Stimulated activated CD8-positive, alpha-beta memory T cell treated with anti-CD3 and anti-CD28 coated beads, Interleukin-12 subunit alpha, Interleukin-12 subunit beta, amount 100 ng/mL, for 24 hours (primary cell): ENCODE data around the gene CTPS1.

Source experiments
- DNase-seq: peaks from one replicate; pipeline ENCODE4 v3.0.0-alpha.2; 2020; ENCODE audit errors: extremely low read depth

Gene CTPS1, protein sequence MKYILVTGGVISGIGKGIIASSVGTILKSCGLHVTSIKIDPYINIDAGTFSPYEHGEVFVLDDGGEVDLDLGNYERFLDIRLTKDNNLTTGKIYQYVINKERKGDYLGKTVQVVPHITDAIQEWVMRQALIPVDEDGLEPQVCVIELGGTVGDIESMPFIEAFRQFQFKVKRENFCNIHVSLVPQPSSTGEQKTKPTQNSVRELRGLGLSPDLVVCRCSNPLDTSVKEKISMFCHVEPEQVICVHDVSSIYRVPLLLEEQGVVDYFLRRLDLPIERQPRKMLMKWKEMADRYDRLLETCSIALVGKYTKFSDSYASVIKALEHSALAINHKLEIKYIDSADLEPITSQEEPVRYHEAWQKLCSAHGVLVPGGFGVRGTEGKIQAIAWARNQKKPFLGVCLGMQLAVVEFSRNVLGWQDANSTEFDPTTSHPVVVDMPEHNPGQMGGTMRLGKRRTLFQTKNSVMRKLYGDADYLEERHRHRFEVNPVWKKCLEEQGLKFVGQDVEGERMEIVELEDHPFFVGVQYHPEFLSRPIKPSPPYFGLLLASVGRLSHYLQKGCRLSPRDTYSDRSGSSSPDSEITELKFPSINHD

DNA sequence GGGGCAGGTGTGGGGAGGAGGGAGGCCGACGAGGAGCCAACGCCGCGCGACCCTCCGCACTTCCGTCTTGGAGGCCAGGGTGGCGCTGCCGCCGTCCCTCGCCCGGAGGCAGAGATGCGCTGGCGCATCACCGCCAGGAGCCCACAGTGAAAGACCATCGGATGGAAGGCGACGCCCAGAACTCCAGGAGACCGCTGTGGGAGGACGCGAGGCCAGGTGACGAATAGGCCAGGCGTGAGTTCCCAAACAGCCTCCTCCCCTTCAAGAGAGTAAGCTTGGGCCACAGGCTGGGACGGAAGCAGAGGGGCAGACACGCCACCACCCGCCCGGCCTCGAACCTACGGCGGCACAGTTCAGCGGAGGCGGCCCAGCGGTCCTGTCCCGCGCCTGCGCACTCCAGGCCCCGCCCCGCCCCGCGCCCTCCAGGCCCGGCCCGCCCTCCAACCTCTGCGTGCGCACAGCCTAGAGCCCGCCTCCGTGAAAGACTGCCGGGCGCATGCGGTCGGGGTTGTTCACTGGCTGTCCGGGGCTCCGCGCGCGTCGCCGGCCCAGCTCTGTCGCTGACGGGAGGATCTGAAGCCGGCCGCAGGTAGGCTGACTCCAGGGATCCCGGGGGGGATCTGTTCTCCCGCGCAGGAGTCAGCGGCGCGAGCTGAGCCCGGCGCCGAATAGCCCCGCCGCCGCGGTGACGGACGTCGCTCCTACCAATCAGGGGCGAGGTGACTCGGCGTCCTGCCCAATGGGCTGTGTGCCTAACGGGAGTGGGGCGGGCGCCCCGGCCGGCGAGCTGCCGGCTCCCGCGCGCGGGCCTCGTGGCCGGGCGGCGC lies at the start of gene CTPS1:
TSS of gene CTPS1 (plus strand) at position 456 of the 827 bp plus-strand sequence. CDS start 3,595 bp downstream, outside the sequence.
- peak; percentile 86 for DNase-seq

DNA sequence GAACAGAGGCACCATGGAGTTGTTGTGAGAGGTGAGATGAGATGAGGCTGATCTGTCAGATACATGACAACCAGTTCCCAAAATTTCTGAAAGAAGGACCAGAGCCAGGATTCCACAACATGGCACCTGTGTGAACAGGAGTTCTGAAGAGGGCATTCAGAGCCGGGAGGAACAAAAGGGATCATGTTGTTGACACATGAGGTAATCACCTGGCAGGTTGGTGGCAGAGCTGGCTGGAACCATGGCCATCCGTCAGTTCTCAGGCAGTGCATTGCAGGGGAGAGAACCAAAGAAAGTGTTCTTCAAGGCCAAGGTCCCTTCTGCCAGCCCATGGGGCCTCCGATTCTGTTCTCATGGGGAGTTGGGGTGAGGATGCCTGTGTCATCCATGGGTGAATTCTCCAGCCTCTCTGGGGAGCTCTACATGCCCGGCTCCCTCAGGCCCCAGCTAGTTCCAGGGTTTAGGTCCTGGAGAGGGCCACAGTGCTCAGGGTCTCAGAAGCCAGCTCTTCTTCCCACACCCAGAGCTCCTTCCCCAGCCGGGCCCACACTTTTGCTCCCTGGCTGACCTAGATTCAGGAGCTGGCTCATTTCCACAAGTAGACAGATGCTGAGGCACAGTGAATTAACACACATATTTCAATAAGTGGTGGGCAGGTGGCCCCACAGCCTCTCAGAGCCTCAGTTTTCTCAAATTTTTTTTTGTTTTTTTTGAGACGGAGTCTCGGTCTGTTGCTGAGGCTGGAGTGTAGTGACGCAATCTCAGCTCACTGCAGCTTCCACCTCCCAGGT lies 49.1 kb upstream of the CTPS1 start:
- no peak for DNase-seq

GRCh38 chr1:40931601-40932000 lies 47.9 kb upstream of the CTPS1 start:
- no peak for DNase-seq

- no peak for DNase-seq
Observed at GRCh38 chr1:40932006-40932405, 47.5 kb upstream of the CTPS1 start.

DNA sequence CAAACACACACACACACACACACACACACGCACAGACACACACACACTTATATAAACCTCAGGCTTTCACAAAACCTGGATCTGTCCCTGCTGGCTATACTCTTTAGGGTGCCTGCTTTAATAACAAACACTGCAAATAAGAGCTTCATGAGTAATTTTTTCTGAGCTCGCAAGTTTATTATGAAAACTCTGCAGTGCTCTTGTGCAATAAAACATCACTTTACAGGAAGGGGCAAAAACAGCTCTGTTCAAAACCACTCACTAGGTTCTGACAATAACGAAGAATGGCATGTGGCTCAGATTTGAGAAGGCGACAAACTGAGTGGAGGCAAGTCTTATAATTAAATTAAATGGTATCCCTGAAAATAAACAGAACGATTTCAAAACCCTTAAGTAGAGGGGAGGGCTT lies 42.6 kb upstream of the CTPS1 start:
- no peak for DNase-seq

DNA sequence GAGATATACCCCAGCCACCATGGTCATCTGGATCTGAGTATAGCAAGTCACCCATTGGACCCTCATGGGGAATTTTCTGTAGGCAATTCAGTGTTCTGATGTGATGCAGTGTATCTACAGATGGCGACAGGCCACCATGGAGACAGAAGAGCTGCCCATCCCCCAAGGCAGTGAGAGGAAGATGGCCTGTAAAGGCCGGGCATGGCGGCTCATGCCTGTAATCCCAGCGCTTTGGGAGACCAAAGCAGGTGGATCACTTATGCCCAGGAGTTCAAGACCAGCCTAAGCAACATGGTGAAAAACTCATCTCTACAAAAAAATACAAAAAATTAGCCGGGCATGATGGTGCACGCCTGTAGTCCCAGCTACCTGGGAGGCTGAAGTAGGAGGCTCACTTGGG lies 41.1 kb upstream of the CTPS1 start:
- DNase-seq: no peak

- no peak for DNase-seq
Observed at GRCh38 chr1:40939320-40940059, 40.0 kb upstream of the CTPS1 start.

DNA sequence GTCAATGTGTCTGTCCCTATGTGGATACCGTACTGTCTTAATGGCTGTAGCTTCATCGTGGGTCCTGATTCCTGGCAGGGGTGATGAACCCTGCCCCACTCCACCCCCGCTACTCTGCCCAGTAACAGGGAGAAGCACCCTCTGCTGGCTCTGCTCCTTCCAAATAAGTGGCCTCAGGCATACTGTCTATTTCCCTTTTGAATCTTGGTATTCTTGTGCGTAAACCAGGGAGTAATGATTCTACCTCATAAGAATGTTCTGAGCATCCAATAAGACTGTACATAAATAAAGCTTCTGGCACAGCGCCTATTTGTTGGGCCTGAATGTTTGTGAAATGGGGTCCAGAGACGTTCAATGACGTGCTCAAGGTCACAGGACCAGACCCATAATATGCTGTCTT lies 35.2 kb upstream of the CTPS1 start:
- no peak for DNase-seq

- no peak for DNase-seq
Observed at GRCh38 chr1:40944841-40945430, 34.6 kb upstream of the CTPS1 start.

GRCh38 chr1:40945491-40945973 lies 34.0 kb upstream of the CTPS1 start:
- no peak for DNase-seq

DNA sequence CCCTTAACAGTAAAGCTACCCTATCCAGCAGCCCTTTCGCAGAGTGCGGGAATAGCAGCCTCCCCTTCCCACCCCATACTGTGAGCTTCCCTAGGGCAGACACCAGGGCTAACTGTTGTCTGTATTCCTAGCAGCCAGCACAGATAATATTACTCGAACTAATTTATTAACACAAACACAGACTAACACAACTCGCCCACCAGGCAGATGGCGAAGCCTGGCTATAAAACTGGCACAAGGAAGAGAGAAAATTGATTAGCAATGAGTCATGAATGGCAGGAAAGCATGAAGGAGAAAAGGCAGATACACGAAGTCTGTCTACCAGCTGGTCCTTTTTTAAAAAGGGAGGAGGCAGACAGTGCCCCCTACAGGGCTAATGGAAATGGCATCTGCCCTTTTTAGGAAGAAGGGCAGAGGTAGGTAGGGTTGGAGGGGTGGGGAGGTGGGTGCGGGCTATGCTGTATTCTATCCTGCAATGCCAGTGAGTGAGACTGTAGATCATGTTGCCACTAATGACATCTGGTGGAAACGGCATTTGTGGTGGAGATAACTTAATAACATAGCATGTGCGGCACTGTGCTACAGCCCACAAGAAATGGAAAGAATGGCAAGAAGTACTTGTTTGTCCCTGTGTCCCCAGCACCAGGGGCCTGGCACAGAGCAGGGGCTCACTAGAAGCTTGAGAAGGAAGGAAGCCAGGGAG lies 30.6 kb upstream of the CTPS1 start:
- DNase-seq: peak; percentile 12

- no peak for DNase-seq
Observed at GRCh38 chr1:40949563-40949962, 29.9 kb upstream of the CTPS1 start.

GRCh38 chr1:40951943-40952743 lies 27.4 kb upstream of the CTPS1 start:
- peak; percentile 7 for DNase-seq

DNA sequence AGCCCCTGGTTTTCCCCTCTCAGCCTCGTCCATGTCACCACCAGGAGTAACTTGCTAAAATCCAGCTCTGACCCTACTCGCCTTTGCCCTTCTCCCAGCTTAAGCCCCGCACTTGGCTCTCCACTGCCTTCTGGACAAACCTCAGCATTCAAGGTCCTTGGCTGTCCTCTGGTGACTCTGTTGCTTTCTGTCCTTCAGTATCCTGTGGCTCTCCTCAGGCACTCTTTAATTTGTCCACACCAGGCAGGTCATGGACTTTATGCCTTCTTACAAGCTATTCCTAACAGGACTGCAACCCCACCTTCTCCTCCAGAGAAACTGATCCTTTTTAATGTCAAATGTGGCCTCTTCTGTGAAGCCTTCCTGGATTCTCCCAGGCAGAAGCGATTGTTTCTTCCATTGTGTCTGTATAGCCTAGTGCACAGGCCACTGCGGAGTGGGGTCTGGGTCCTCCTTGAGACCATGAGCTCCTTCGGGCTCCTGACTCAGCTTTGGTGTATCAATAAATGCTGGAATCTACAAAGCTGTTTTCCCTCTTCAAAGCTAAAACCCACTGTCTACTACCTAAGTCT lies 26.7 kb upstream of the CTPS1 start:
- DNase-seq: no peak

DNA sequence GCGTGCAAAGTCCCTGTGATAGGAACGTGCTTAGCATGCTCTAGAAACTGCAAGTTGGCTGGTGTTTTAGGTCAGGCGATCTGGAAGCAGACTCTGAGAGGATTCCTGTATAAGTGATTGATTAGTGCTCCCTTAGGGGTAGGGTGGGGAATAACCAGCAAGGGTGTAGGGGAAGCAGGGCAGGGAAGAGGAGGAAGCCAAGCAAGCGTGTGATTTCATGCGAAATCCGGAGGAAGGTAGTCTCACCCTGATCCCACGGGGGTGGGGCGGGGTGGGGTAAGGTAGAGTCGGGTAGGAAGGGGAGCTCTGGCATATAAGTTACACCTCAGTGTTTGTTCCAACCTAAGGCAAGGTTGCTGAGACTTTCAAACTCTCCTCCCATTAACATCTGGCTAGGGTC lies 24.9 kb upstream of the CTPS1 start:
- no peak for DNase-seq

DNA sequence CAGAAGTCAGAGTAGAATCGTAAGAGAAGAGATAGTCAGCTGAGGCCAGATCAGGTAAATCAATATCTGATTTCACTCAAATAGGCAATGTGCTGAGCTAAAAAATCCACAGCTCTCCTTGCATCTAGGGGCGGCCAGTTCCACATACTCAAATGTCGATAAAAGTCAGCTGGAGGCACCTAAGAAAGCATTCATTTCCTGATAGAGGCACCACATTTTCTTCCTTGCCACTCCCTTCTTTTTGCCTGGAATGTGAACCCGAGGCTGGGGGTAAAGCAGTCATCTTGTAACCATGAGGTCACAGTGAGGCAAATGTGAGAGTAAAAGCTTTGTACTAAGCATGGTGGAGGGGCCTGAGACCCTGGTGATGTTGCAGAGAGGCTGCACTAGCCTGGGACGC lies 24.2 kb upstream of the CTPS1 start:
- no peak for DNase-seq

GRCh38 chr1:40956407-40956806 lies 23.1 kb upstream of the CTPS1 start:
- DNase-seq: no peak

DNA sequence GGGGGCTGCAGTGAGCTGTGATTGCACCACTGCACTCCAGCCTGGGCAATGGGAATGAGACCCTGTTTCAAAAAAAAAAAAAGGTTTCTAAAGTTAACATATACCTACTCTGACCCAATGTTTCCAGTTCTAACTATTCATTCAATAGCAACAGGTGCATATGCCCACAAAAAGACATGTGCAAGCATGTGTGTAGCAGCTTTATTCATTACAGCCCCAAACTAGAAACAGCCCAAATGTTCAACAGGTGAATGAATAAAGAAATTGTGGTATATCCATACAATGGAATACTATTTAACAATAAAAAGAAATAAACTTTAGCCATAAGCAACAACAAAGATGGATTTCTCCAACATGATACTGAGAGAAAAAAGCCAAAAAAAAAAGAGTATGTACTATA lies 21.3 kb upstream of the CTPS1 start:
- no peak for DNase-seq

- no peak for DNase-seq
Observed at GRCh38 chr1:40965531-40965930, 14.0 kb upstream of the CTPS1 start.
